Mucosa of descending colon (tissue), 3 donors: ENCODE measurements around the gene TOR4A. TPM values are rescaled to one million over a fixed set of nuclear protein-coding genes. Genes with fewer than 3 reads are reported as not detected.

Source experiments
- ATAC-seq: fragments of 200-7000 bp; cut with Tn5 transposase; one replicate; pipeline ENCODE4 v1.9.1; 2020; ENCODE audit warnings: mild to moderate bottlenecking, moderate library complexity
- DNase-seq, 3 donors: peaks; one replicate each; pipeline ENCODE4 v3.0.0-alpha.2; 2020
- H3K36me3 ChIP-seq: fragments of 200-600 bp; one replicate; pipeline ENCODE4 v1.8.0; 2021; ENCODE audit warnings: low read depth, mild to moderate bottlenecking
- H3K4me1 ChIP-seq: fragments of 200-600 bp; one replicate; pipeline ENCODE4 v1.8.0; 2021; ENCODE audit warnings: low read depth, mild to moderate bottlenecking
- H3K4me3 ChIP-seq: fragments of 200-600 bp; one replicate; pipeline ENCODE4 v1.8.0; 2021; ENCODE audit warnings: mild to moderate bottlenecking
- H3K9me3 ChIP-seq: fragments of 200-600 bp; one replicate; pipeline ENCODE4 v1.8.0; 2021; ENCODE audit warnings: mild to moderate bottlenecking
- intact Hi-C, 2 donors: fragments of 100-400 bp; cut with DNase I in 1 of 2; cut with micrococcal nuclease in 1 of 2; formaldehyde crosslinking; loops; one replicate each; pipeline versions ENCODE4 v1.11.0 to v1.11.1; 2022; cut with DNase I, micrococcal nuclease
- total RNA-seq, 3 donors: library from RNA; stranded (reverse); fragmentation: NEBNext Ultra II Directional in 2 of 3; extraction: Animal tissue kit (Norgen Biotek cat#: 25700) in 2 of 3; gene quantifications; one replicate each; pipeline versions ENCODE4 v1.2.1 to v1.2.4, GENCODE V29; 2021 to 2023
- TF ChIP-seq, protein P1 (sequence below): fragments of 200-600 bp; IDR thresholded peaks from one replicate; pipeline ENCODE4 v1.8.0; 2022; ENCODE audit warnings: antibody characterized with exemption, mild to moderate bottlenecking
- donor health status: DM: no; HTN: no; CAD: no; lungs with moderate emphysema.
- donor health status: DM: no; HTN: no; CAD: no.
- donor health status: DM: no; HTN: yes; CAD: no.

TOR4A gene
- total RNA-seq, 3 donors from 2014 or later: 23.3 to 48.6 (median 45.3) TPM

DNA sequence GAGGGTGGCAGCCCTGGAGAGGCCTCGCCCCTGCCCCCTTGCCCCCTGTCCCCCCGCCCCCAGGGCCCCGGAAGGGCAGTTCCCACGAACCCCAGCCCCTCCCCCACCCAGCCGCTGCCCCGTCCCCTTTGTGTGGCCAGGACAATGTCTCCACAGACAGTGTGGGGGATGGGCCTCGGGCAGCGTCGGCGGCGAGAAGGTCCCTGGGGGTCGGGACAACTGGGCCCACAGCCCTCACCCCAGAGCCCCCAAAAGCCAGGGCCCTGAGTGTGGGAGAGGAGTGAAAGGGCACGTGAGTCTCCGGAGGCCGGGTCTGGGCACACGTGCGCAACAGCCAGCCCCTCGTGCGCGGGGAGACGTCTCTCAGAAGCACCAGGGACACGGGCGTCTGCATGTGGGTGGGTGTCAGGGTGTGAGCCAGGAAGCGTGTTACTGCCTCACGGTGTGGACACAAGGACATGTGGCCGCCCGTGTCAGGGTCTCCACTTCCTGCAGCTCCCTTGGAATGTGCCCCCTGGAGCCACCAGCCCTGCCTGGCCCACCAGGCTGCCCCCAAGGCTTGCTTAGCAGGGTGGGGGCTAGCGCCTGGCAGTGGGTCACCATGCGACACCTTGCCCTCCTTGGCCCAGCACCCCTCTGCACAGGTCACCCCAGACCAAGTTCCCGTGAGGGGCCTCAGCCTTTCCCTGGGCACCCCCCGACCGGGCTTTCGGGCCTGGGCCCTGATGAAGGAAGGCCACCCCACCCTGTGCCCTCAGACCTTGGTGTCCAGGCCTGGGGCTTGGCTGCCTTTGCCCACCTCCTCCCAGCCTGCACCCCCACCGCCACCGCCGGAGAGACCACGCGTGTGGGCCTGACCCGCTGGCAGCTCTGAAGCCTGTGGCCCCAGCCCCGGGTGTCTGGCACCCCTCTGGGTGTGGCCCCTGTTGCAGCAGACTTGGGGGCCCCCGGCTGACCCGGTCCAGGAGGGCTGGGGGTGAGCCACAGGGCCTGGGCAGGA, 37.3 kb downstream of the TOR4A start:
- intact Hi-C loops: no loop called here
- DNase-seq: peak in 2 of 3 donors; percentile 48 to 56

DNA sequence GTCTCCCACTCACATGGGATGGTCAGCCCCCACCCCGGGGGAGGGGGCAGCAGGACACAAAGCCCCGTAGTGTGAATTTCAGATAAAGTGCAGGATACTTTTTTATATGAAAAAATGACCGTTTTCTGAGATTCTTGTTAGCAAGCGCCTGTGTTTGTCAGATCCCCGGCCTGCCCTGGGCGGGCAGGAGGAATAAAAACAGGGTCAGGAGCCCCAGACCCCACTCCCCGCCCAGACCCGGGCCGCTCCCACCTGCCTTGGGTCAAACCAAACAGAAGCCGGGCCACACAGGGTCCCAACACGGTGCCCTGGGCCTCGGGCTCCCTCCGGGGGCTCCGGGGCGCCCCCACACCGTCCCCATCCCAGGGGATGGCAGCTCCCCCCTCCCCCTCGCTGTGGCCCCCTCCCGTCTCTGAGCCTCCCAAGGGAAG, 38.1 kb downstream of the TOR4A start:
- ATAC-seq (no peak), DNase-seq (peak in 2 of 3 donors; percentile 36 to 52)
- Histone ChIP-seq H3K36me3 (no peaks in the 10 kb centered on the region), H3K4me3 (no peak overlapping the region), H3K4me1 (peaks cover 33% of the 10 kb centered on the region), H3K9me3 (no peaks in the 10 kb centered on the region)
- TF ChIP-seq, protein P1, sequence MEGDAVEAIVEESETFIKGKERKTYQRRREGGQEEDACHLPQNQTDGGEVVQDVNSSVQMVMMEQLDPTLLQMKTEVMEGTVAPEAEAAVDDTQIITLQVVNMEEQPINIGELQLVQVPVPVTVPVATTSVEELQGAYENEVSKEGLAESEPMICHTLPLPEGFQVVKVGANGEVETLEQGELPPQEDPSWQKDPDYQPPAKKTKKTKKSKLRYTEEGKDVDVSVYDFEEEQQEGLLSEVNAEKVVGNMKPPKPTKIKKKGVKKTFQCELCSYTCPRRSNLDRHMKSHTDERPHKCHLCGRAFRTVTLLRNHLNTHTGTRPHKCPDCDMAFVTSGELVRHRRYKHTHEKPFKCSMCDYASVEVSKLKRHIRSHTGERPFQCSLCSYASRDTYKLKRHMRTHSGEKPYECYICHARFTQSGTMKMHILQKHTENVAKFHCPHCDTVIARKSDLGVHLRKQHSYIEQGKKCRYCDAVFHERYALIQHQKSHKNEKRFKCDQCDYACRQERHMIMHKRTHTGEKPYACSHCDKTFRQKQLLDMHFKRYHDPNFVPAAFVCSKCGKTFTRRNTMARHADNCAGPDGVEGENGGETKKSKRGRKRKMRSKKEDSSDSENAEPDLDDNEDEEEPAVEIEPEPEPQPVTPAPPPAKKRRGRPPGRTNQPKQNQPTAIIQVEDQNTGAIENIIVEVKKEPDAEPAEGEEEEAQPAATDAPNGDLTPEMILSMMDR: no peak
- intact Hi-C loops: no loop called here

More for the DNA sequence above, 37.3 kb downstream of the TOR4A start:
- Histone ChIP-seq H3K9me3 (no peaks in the 10 kb centered on the region), H3K4me3 (no peak overlapping the region), H3K36me3 (no peaks in the 10 kb centered on the region), H3K4me1 (peaks cover 36% of the 10 kb centered on the region)
- ATAC-seq: no peak
- TF ChIP-seq, protein P1: no peak

DNA sequence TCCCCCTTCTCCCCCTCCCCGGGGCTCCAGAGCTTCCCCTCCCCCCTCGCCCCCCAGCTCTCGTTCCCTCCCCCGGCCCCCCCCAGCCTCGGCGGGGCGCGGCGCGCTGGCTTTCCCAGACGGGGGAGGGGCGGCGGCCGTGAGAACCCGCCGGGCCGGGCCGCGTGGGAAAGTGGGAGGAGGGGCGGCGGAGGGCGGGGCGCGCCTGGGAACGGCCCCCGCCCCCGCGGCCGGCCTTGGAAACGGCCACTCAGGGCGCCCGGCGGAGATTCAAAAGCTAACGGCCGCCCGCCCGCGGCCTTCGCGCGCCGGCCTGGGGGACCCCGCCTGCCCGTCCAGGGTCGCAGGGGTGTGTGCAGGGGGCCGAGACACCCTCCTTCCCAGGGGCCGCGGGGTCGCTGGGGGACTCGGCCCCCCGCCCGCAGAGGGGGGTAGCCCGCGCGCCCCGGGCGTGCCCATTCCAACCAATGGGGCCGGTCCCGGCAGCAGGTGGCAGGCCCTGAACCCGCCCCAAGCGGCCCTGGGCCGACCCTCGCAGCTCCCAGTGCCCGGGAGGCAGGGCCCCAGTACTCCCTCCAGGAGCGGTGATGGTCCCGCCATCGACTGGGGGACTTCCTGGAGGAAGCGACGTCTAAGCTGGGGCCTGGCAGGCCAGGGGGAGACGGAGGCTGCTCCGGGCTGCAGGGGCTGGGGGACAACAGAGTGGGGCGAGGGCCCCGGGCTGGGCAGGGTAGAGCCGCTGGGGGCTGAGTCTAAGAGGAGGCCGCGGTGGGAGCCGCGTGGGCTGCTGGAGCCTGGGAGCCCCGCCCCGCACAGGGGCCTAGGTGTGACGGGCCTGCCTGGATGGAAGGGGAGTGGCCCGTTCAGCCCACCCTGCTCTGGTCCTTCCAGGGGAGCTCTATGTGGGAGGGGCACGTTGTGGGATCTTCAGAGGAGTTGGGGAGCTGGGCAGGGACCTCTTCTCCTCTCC, 38.8 kb downstream of the TOR4A start:
- Histone ChIP-seq H3K4me1 (peaks cover 26% of the 10 kb centered on the region), H3K4me3 (no peak overlapping the region), H3K9me3 (no peaks in the 10 kb centered on the region), H3K36me3 (no peaks in the 10 kb centered on the region)
- TF ChIP-seq, protein P1: no peak
- ATAC-seq: peak; percentile 36
- peak; percentile 63 to 78 (median 70) for DNase-seq
- intact Hi-C loops: no loop called here

DNA sequence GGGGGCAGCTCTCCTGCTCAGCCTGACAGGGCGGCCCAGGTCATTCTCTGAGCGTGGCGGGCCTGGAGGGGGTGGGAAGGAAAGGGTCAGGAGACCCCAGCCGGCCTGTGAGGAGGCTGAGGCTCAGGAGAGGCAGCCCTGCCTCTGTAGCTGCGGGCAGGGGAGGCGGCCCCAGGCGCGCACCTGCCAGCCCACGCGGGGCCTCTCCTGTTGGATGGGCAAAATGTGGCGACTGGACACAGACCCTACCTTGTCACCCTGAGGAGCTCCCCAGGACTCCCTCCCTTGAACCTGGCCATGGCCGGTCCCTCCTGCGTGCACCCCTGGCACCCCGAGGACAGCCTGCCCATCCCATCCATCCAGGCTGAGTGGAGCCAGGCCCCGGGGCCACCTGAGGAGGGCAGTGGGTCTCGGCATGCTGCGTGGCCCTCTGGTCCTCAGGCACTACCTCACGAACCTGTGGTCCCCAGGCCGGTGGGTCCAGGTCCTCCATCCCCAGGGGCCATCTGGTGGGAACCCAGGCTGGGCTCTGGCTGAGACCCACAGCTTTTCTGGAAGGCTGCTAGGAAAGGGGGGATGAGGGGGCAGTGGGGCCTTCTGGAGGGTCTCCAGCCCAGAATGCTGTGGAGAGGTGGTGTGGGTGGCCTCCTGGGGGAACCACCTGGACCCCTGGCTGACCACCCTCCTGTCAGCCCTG, 39.6 kb downstream of the TOR4A start:
- H3K4me3 ChIP-seq: no peak overlapping the region
- DNase-seq: peak in 2 of 3 donors; percentile 39 to 49
- no peak for ATAC-seq

More for the DNA sequence above, 39.6 kb downstream of the TOR4A start:
- Histone ChIP-seq H3K4me1 (peaks cover 19% of the 10 kb centered on the region), H3K36me3 (no peaks in the 10 kb centered on the region), H3K9me3 (no peaks in the 10 kb centered on the region)
- TF ChIP-seq, protein P1: no peak
- intact Hi-C loops: no loop called here
